COLO829 (cell line): ENCODE data around the gene PI3.

Experiments used
- DNase-seq: peaks from one replicate; pipeline ENCODE4 v3.0.0; 2012; ENCODE audit warnings: low spot score

PI3 gene

GRCh38 chr20:45187693-45188092 is 13.0 kb downstream of the PI3 start:
- no peak for DNase-seq

- no peak for DNase-seq
These were observed 14.4 kb downstream of the PI3 start for GRCh38 chr20:45189067-45189609.

GRCh38 chr20:45189861-45190260 is 15.2 kb downstream of the PI3 start:
- DNase-seq = no peak

GRCh38 chr20:45191926-45192325 is 17.2 kb downstream of the PI3 start:
- DNase-seq = no peak

GRCh38 chr20:45193331-45193730 is 18.6 kb downstream of the PI3 start:
- DNase-seq = no peak

GRCh38 chr20:45206725-45207124 is 32.0 kb downstream of the PI3 start, which contains the start of gene SEMG1:
Gene SEMG1, plus strand, starts transcription at chr20:45207033. Its CDS starts 21 bp downstream, at chr20:45207054.
- no peak for DNase-seq

- DNase-seq = no peak
These were observed 35.2 kb downstream of the PI3 start for GRCh38 chr20:45209924-45210323.

GRCh38 chr20:45211569-45212474 is 37.1 kb downstream of the PI3 start:
- DNase-seq = no peak

- DNase-seq = no peak
These were observed 38.1 kb downstream of the PI3 start for GRCh38 chr20:45212836-45213235.

- DNase-seq = no peak
These were observed 43.4 kb downstream of the PI3 start for GRCh38 chr20:45218124-45218523.

GRCh38 chr20:45218636-45219035 is 43.9 kb downstream of the PI3 start:
- no peak for DNase-seq

GRCh38 chr20:45221076-45221475 is 46.4 kb downstream of the PI3 start, which contains the start of gene SEMG2:
Gene SEMG2, plus strand, starts transcription at chr20:45221373. Its CDS starts 17 bp downstream, at chr20:45221390.
- DNase-seq = no peak

GRCh38 chr20:45223136-45223535 is 48.4 kb downstream of the PI3 start:
- no peak for DNase-seq
